Psoas muscle (tissue), 8 donors: Measurements from ENCODE around the gene CCDC92B. TPM values are rescaled to one million over a fixed set of nuclear protein-coding genes. Genes with fewer than 3 reads are reported as not detected.

Source experiments
- ATAC-seq, 4 donors: fragments of 200-7000 bp; cut with Tn5 transposase; one replicate each; pipeline ENCODE4 v1.9.1; 2020; ENCODE audit warnings: moderate library complexity in 3 of 4, mild to moderate bottlenecking in 2 of 4
- DNase-seq, 2 donors: peaks; one replicate each; pipeline ENCODE4 v3.0.0-alpha.2; 2020
- H3K27ac ChIP-seq: fragments of 200-600 bp; one replicate; pipeline ENCODE4 v1.8.0; 2022
- H3K27me3 ChIP-seq, 3 donors: fragments of 200-600 bp in 1 of 3; one replicate each; pipeline versions ENCODE4 v1.6.1 to v1.8.0; 2013 to 2022; ENCODE audit warnings: low read length in 2 of 3, mild to moderate bottlenecking in 2 of 3, moderate library complexity in 1 of 3; ENCODE audit not compliant: insufficient read depth in 3 of 3
- H3K36me3 ChIP-seq, 2 donors: fragments of 200-600 bp in 1 of 2; one replicate each; pipeline versions ENCODE4 v1.6.1 to v1.8.0; 2013 to 2022; ENCODE audit warnings: low read depth in 1 of 2, mild to moderate bottlenecking in 1 of 2, moderate library complexity in 1 of 2; ENCODE audit not compliant: insufficient read depth in 1 of 2
- H3K4me1 ChIP-seq: fragments of 200-600 bp; one replicate; pipeline ENCODE4 v1.8.0; 2022
- H3K4me3 ChIP-seq: fragments of 200-600 bp; one replicate; pipeline ENCODE4 v1.8.0; 2022; ENCODE audit warnings: mild to moderate bottlenecking
- H3K9me3 ChIP-seq: fragments of 200-600 bp; one replicate; pipeline ENCODE4 v1.8.0; 2022
- CTCF ChIP-seq: fragments of 200-600 bp; IDR thresholded peaks from one replicate; pipeline ENCODE4 v1.8.0; 2022; ENCODE audit warnings: antibody characterized with exemption
- WGBS, 3 donors: extraction: QIAGEN DNeasy Blood & Tissue Kit; methylation state at CpG; one replicate each; pipeline versions ENCODE4 v1.1.6 to v1.1.7; 2013; 5-methylcytosine and 5-hydroxymethylcytosine counted together
- intact Hi-C, 2 donors: fragments of 100-400 bp; cut with DNase I; formaldehyde crosslinking; loops; one replicate each; pipeline versions ENCODE4 v1.11.0 to v1.14.2; 2022
- polyA plus RNA-seq, 3 donors: library from polyadenylated mRNA; stranded (reverse); fragments of 200-250 nt; gene quantifications; one replicate each; pipeline ENCODE4 v1.2.3, GENCODE V29; 2013
- total RNA-seq, 4 donors: library from RNA; stranded (reverse); fragmentation: NEBNext Ultra II Directional in 2 of 4; extraction: Animal tissue kit (Norgen Biotek cat#: 25700) in 2 of 4; gene quantifications; one replicate each; pipeline versions ENCODE4 v1.2.1 to v1.2.4, GENCODE V29; 2021 to 2023
- donor health status: healthy with polysubstance abuse.
- donor health status: DM: no; HTN: no; CAD: no; lungs with moderate emphysema.
- donor health status: Bipolar disorder and iron deficiency.
- donor health status: healthy.
- donor health status: DM: yes; HTN: yes; CAD: no.
- donor health status: DM: no; HTN: no; CAD: no.
- donor health status: DM: no; HTN: no; CAD: no.
- donor health status: DM: yes; HTN: yes; CAD: no.

The CCDC92B gene
- total and polyA plus RNA-seq, 7 donors = 0.01 to 0.23 (median 0.07) TPM; not detected in 3

DNA sequence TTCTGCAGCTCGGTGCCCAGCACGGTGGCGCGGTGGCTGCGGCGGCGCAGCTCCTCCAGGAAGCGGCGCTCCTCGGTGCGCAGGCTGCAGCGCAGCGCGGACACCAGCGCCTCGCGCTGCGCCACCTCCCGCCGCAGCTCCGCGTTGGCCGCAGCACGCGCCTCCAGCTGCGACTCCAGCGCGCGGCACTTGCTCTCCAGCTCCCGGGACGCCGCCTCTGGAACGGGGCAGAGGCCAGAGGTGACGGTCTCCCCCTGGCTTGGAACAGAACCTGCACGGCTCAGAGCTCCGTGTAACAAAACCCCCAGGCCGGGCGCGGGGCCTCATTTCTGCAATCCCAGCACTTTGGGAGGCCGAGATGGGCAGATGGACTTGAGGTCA lies 24.7 kb downstream of the CCDC92B start:
- peak; percentile 62 to 85 (median 74) for ATAC-seq
- H3K4me3 ChIP-seq = peak overlapping the region; percentile 55

DNA sequence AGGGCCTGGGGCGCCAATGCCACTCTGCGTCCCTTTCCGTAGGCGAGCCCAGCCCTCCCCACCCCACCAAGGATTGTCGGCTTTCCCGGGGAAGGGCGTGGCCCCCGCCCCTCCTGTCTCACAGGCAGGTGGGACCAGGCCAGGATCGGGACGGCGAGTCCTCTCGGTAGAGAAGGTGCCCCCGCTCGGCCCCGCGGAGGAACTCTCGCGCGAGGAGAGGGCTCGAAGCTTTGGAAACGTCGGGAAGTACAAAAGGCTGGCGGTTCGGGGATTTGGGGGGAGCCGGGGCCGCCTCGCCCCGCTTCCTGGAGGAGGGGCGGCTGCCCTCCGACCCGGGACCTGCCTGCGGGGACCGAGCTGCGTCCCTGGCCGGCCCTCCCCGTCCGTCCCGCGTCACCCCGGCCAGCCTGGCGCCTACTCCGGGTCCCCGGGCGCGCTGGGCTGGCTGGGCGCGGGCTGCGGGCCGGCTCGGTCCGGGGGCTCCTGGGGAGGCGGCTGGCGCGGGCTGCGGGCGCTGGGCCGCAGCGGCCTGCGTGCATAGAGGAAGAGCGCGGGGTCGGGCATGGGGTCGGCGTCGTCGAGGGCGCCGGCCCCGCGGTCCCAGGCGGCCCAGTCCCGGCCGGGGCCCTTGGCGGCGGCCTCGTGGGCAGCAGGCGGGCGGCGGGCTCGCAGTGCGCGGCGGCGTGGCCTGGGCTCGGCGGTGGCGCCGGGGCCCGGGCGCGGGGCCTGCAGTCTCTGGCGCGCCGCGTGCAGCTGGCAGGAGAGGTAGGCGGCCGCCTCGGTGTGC lies 25.3 kb downstream of the CCDC92B start:
- Histone ChIP-seq H3K36me3 (no peaks in the 10 kb centered on the region), H3K9me3 (no peaks in the 10 kb centered on the region), H3K4me3 (peak overlapping the region; percentile 55), H3K27me3 (peaks cover 0 to 3% (median 0%) of the 10 kb centered on the region in 3 donors), H3K4me1 (no peaks in the 10 kb centered on the region), H3K27ac (no peak overlapping the region)
- 1 to 2% (median 1%) methylated on average over 35 to 98 of the region's 98 CpGs for WGBS, 3 donors
- ATAC-seq (peak; percentile 40 to 62 (median 49)), DNase-seq (peak in 1 of 2 donors; percentile 41)
- intact Hi-C loops = no loop called here
- TF ChIP-seq CTCF = no peak

More for the DNA sequence above, 24.7 kb downstream of the CCDC92B start:
- H3K36me3 ChIP-seq = no peaks in the 10 kb centered on the region
- H3K27ac ChIP-seq = no peak overlapping the region
- intact Hi-C loops = no loop called here
- TF ChIP-seq CTCF = peak; percentile 15
- 0 to 1% (median 1%) methylated on average over 26 to 40 of the region's 40 CpGs for WGBS, 3 donors
- no peaks in the 10 kb centered on the region for H3K9me3 ChIP-seq
- peaks cover 0 to 3% (median 0%) of the 10 kb centered on the region in 3 donors for H3K27me3 ChIP-seq
- DNase-seq = peak in 1 of 2 donors; percentile 42
- H3K4me1 ChIP-seq = no peaks in the 10 kb centered on the region

- Histone ChIP-seq H3K9me3 (no peaks in the 10 kb centered on the region), H3K27ac (no peak overlapping the region), H3K27me3 (peaks cover 0 to 3% (median 0%) of the 10 kb centered on the region in 3 donors), H3K4me1 (no peaks in the 10 kb centered on the region), H3K36me3 (no peaks in the 10 kb centered on the region), H3K4me3 (peak overlapping the region; percentile 55)
- peak; percentile 12 to 43 (median 16) for ATAC-seq
- no peak for TF ChIP-seq CTCF
- intact Hi-C loops = no loop called here
- WGBS, 3 donors = 11 to 14% (median 12%) methylated on average over 17 to 18 of the region's 18 CpGs
- no peak for DNase-seq
Observed at GRCh38 chr17:2723505-2723996, 25.9 kb downstream of the CCDC92B start.

DNA sequence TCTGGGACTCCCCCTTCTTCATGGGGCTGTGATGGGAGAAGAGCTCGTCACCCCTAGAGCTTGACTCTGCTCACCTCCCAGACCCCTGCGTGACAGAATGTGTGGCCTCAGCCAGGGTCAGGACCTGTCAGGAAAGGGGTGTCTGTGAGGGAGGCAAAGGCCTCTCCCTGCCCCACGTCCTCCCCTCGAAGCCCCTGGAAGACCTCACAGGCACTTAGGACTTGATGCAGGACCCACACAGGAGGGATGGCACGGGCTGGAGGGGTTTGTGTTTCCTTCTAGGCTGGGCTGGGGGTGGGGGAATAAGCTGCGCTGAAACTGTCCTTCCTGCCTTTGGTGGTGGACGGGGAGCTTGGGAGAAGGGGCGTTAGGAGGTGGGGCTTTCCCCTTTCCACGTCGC lies 26.8 kb downstream of the CCDC92B start:
- 37 to 47% (median 42%) methylated on average over 8 to 10 of the region's 10 CpGs for WGBS, 3 donors
- no peak for ATAC-seq
- H3K36me3 ChIP-seq = no peaks in the 10 kb centered on the region
- H3K27me3 ChIP-seq = peaks cover 0 to 3% (median 0%) of the 10 kb centered on the region in 3 donors
- H3K4me1 ChIP-seq = no peaks in the 10 kb centered on the region
- intact Hi-C loops = no loop called here
- no peak for TF ChIP-seq CTCF
- H3K27ac ChIP-seq = no peak overlapping the region
- no peak overlapping the region for H3K4me3 ChIP-seq
- no peak for DNase-seq
- no peaks in the 10 kb centered on the region for H3K9me3 ChIP-seq
